ENCODE measurements around the gene BBS12.

BBS12 gene

DNA sequence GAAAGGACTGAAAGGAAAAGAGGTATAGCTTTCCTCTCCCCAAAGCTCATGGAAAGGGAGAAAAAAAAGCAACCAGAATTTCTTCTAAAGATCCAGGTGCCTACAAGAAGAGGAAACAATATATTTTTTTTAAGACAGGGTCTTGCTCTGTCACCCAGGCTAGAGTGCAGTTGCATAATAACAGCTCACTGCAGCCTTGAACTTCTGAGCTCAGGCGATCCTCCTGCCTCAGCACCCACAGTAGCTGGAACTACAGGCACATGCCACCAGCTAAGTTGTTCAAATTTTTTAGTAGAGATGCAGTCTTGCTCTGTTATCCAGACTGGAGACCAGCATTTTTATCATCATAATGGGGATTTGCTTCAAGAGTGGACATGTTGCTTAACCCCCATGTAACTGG, 30.5 kb upstream of the BBS12 start:
- no peak overlapping the region for H3K9ac ChIP-seq (ENCODE audit: low read depth, low read length)
- H3K36me3 ChIP-seq (ENCODE audit: control insufficient read depth, insufficient read depth, low read length) = no peaks in the 10 kb centered on the region
- H3K9me3 ChIP-seq (ENCODE audit: control insufficient read depth, insufficient read depth, low read length) = no peaks in the 10 kb centered on the region
- H3K27me3 ChIP-seq (ENCODE audit: control insufficient read depth, insufficient read depth, low read length) = no peaks in the 10 kb centered on the region
- H3K27ac ChIP-seq (ENCODE audit: low read depth, low read length) = no peak overlapping the region
- H3K4me3 ChIP-seq (ENCODE audit: low read depth, low read length) = no peak overlapping the region
- peaks cover 6% of the 10 kb centered on the region; the same call in 1 of the 2 replicates for H3K4me1 ChIP-seq (ENCODE audit: control insufficient read depth, insufficient read depth, low read length)

DNA sequence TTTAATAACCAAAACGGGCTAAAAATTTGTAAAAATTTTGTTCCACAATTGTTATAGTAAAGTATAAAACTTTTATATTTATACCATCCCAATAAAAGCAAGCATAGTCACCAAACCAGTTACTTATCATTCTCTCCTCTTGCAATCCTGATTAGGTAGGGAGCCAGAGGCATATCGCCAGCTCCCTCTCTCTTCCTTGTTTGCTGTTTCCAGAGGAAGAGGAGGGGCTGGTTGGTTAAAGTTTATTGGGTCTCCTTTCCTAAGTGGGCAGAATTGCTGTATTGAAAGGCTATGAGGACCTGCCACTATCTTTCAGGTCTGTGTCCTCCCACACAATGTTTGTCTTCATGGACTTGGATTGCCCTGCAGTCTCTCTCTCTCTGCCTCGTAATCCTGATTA, 29.6 kb upstream of the BBS12 start:
- Histone ChIP-seq H3K27me3 (ENCODE audit: control insufficient read depth, insufficient read depth, low read length) (no peaks in the 10 kb centered on the region), H3K36me3 (ENCODE audit: control insufficient read depth, insufficient read depth, low read length) (no peaks in the 10 kb centered on the region), H3K9me3 (ENCODE audit: control insufficient read depth, insufficient read depth, low read length) (no peaks in the 10 kb centered on the region), H3K9ac (ENCODE audit: low read depth, low read length) (no peak overlapping the region), H3K4me1 (ENCODE audit: control insufficient read depth, insufficient read depth, low read length) (no peaks in the 10 kb centered on the region), H3K27ac (ENCODE audit: low read depth, low read length) (no peak overlapping the region), H3K4me3 (ENCODE audit: low read depth, low read length) (no peak overlapping the region)

DNA sequence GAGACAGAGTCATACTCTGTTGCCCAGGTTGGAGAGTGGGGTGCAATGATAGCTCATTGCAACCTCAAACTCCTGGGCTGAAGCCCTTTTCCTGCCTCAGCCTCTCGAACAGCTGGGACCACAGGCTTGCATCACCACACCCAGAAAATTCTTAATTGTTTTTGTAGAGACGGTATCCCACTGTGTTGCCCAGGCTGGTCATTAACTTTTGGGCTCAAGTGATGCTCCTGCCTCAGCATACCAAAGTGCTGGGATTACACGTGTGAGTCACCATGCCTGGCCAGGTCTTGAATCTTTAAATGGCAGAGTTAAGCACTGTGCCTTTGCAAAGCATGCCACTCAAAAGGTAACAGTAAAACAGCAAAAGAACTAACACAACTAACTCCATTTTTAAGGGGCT, 28.6 kb upstream of the BBS12 start:
- H3K36me3 ChIP-seq (ENCODE audit: control insufficient read depth, insufficient read depth, low read length) = no peaks in the 10 kb centered on the region
- no peak overlapping the region for H3K4me3 ChIP-seq (ENCODE audit: low read depth, low read length)
- no peaks in the 10 kb centered on the region for H3K9me3 ChIP-seq (ENCODE audit: control insufficient read depth, insufficient read depth, low read length)
- H3K4me1 ChIP-seq (ENCODE audit: control insufficient read depth, insufficient read depth, low read length) = no peaks in the 10 kb centered on the region
- H3K27me3 ChIP-seq (ENCODE audit: control insufficient read depth, insufficient read depth, low read length) = no peaks in the 10 kb centered on the region
- H3K9ac ChIP-seq (ENCODE audit: low read depth, low read length) = no peak overlapping the region
- no peak overlapping the region for H3K27ac ChIP-seq (ENCODE audit: low read depth, low read length)

DNA sequence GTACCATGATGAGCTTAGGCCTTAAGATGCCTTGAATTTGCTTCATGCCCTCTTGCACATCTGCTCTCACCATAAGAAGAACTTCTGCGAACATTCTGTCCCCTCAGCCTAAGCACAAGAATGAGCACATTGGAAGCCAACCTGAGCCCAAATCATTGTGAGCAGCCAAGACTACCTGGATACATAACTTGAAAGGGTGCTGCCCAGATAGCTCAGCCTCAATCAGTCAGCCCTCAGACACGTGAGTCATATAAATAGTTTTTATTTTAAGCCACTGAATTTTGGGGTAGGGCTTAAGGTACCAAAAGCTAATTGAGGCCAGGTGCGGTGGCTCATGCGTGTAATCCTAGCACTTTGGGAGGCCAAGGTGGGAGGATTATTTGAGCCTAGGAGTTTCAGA, 27.5 kb upstream of the BBS12 start:
- Histone ChIP-seq H3K9me3 (ENCODE audit: control insufficient read depth, insufficient read depth, low read length) (no peaks in the 10 kb centered on the region), H3K9ac (ENCODE audit: low read depth, low read length) (no peak overlapping the region), H3K4me3 (ENCODE audit: low read depth, low read length) (no peak overlapping the region), H3K36me3 (ENCODE audit: control insufficient read depth, insufficient read depth, low read length) (no peaks in the 10 kb centered on the region), H3K27me3 (ENCODE audit: control insufficient read depth, insufficient read depth, low read length) (no peaks in the 10 kb centered on the region), H3K27ac (ENCODE audit: low read depth, low read length) (no peak overlapping the region), H3K4me1 (ENCODE audit: control insufficient read depth, insufficient read depth, low read length) (peaks cover 2% of the 10 kb centered on the region; the same call in 1 of the 2 replicates)

DNA sequence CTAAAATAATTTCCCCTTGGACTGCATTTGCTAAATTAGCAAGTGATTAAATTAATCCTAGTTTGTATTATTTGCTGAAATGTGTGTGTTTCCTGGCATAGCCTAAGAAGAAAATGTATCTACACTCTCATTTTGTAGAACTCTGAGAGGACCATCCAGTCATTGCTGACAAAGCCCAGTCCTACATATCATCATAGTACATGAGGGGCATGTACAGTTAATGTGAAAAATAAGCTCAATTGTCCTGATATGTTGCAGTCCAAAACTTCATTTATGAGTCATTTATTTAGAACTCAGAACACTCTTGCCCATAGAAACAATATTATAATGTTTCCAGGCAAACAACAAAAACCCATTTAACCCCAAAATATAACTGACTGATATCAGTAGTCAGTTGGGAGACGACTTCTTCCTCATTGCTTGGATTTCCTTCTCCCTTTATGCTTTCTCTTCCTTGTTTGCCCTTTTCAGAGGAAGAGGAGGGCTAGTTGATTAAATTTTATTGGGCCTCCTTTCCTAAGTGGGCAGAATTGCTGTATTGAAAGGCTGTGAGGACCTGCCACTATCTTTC, 26.9 kb upstream of the BBS12 start:
- no peak overlapping the region for H3K9ac ChIP-seq (ENCODE audit: low read depth, low read length)
- H3K27ac ChIP-seq (ENCODE audit: low read depth, low read length) = no peak overlapping the region
- peaks cover 8% of the 10 kb centered on the region; the same call in 1 of the 2 replicates for H3K4me1 ChIP-seq (ENCODE audit: control insufficient read depth, insufficient read depth, low read length)
- no peak overlapping the region for H3K4me3 ChIP-seq (ENCODE audit: low read depth, low read length)
- H3K27me3 ChIP-seq (ENCODE audit: control insufficient read depth, insufficient read depth, low read length) = no peaks in the 10 kb centered on the region
- no peaks in the 10 kb centered on the region for H3K36me3 ChIP-seq (ENCODE audit: control insufficient read depth, insufficient read depth, low read length)
- H3K9me3 ChIP-seq (ENCODE audit: control insufficient read depth, insufficient read depth, low read length) = no peaks in the 10 kb centered on the region

DNA sequence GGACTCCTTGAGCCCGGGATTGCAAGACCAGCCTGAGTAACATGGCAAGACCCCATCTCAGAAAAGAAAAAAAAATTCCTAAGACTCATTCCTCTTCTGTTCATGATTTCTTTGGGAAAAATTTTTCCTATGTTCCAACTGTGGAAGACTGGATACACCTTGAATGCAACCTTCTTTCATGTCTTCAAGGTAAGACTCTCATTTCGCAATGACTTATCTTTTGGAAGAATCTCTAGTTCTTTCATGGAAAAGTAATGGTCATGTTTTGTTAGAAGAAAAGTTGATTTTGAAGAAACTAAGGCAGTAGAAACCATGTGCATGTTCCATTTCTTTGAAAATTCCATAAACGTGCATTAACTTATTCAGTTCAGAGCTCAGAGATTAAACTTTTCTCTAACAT, 26.0 kb upstream of the BBS12 start:
- Histone ChIP-seq H3K9me3 (ENCODE audit: control insufficient read depth, insufficient read depth, low read length) (no peaks in the 10 kb centered on the region), H3K4me1 (ENCODE audit: control insufficient read depth, insufficient read depth, low read length) (peaks cover 9% of the 10 kb centered on the region; the same call in 1 of the 2 replicates), H3K4me3 (ENCODE audit: low read depth, low read length) (no peak overlapping the region), H3K9ac (ENCODE audit: low read depth, low read length) (no peak overlapping the region), H3K27ac (ENCODE audit: low read depth, low read length) (no peak overlapping the region), H3K27me3 (ENCODE audit: control insufficient read depth, insufficient read depth, low read length) (no peaks in the 10 kb centered on the region), H3K36me3 (ENCODE audit: control insufficient read depth, insufficient read depth, low read length) (no peaks in the 10 kb centered on the region)

DNA sequence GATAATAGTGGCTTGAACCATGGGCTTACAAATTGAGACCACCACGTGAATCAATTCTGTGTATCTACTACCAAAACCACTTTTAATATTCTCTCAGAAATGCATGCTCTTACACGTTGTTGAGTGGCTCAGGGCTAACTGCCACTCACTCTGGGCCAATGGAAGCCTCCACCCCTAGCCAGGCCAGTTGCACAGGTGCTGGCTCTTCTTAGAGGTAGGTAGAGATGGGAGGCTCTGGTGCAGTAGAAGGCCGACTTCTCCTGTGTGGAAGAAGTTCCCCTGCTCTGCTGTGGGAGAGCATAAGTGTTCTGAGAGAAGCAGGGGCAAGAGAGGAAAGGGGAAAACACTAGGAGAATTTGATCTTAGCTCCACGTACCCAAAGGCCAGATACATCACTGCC, 25.0 kb upstream of the BBS12 start:
- peaks cover 9% of the 10 kb centered on the region; the same call in 1 of the 2 replicates for H3K4me1 ChIP-seq (ENCODE audit: control insufficient read depth, insufficient read depth, low read length)
- no peak overlapping the region for H3K9ac ChIP-seq (ENCODE audit: low read depth, low read length)
- no peak overlapping the region for H3K4me3 ChIP-seq (ENCODE audit: low read depth, low read length)
- no peaks in the 10 kb centered on the region for H3K36me3 ChIP-seq (ENCODE audit: control insufficient read depth, insufficient read depth, low read length)
- H3K9me3 ChIP-seq (ENCODE audit: control insufficient read depth, insufficient read depth, low read length) = no peaks in the 10 kb centered on the region
- H3K27ac ChIP-seq (ENCODE audit: low read depth, low read length) = no peak overlapping the region
- no peaks in the 10 kb centered on the region for H3K27me3 ChIP-seq (ENCODE audit: control insufficient read depth, insufficient read depth, low read length)

DNA sequence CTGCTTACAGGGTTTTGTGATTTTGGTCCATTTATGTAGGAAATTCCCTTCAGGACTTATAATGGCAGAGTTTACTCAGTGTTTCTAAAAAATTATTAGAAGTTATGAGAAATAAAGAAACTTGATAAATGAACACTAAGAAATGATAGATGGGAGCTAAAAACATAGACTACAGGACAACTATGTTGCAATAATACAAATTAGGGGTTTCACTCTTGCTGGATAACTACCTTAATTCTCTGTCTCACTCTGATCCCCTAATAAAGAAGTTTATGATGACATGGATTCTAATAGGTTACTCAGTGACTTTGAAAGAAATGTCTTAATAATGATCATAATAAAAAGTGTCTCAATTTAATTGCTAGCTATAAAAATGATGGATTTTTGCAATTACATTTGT, 23.3 kb upstream of the BBS12 start:
- H3K36me3 ChIP-seq (ENCODE audit: control insufficient read depth, insufficient read depth, low read length) = no peaks in the 10 kb centered on the region
- no peaks in the 10 kb centered on the region for H3K9me3 ChIP-seq (ENCODE audit: control insufficient read depth, insufficient read depth, low read length)
- H3K4me3 ChIP-seq (ENCODE audit: low read depth, low read length) = no peak overlapping the region
- no peak overlapping the region for H3K27ac ChIP-seq (ENCODE audit: low read depth, low read length)
- no peak overlapping the region for H3K9ac ChIP-seq (ENCODE audit: low read depth, low read length)
- peaks cover 9% of the 10 kb centered on the region; the same call in 1 of the 2 replicates for H3K4me1 ChIP-seq (ENCODE audit: control insufficient read depth, insufficient read depth, low read length)
- H3K27me3 ChIP-seq (ENCODE audit: control insufficient read depth, insufficient read depth, low read length) = no peaks in the 10 kb centered on the region

DNA sequence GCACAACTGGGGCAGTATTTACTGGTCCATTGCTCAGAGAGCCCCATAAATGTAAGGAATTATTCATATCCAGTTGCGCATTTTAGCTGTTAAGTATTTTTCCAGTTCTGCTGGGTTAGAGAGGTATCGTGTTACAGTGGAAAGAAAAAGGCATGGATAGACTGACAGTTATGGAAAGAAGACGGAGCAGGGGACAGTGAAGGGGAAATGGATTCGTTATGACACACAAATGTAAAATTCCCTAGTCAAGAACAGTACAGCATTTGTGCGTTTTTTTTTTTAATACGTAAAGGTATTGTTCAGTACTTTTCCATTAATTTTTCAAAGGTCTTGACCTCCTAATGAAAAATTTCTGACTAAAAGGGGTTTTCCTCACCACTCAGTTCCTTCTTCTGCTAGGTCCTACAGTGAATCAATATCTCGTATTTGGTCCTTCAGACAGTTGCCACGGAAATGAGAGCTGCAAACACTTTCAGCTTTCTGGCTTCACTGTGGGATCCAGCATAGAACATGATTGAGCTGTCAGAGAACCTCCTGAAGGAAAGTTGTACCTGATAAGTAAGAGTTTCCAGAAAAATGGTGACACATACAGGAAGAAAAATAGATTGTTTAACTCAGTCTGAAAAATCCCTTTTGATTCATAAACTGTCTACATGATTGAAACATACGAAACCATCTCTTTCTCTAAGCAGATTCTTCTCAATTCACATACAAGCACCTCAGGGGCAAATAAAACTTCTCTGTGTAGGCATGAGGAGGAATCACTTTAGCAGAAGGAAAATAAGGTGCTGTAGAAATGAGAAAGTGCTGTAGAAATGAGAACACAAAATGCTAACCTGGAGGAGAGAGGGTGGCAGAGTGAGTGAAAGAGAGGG, 21.8 kb upstream of the BBS12 start:
- Histone ChIP-seq H3K4me3 (ENCODE audit: low read depth, low read length) (no peak overlapping the region), H3K27ac (ENCODE audit: low read depth, low read length) (no peak overlapping the region), H3K9me3 (ENCODE audit: control insufficient read depth, insufficient read depth, low read length) (no peaks in the 10 kb centered on the region), H3K36me3 (ENCODE audit: control insufficient read depth, insufficient read depth, low read length) (no peaks in the 10 kb centered on the region), H3K9ac (ENCODE audit: low read depth, low read length) (no peak overlapping the region), H3K4me1 (ENCODE audit: control insufficient read depth, insufficient read depth, low read length) (peaks cover 9% of the 10 kb centered on the region; the same call in 1 of the 2 replicates), H3K27me3 (ENCODE audit: control insufficient read depth, insufficient read depth, low read length) (no peaks in the 10 kb centered on the region)

DNA sequence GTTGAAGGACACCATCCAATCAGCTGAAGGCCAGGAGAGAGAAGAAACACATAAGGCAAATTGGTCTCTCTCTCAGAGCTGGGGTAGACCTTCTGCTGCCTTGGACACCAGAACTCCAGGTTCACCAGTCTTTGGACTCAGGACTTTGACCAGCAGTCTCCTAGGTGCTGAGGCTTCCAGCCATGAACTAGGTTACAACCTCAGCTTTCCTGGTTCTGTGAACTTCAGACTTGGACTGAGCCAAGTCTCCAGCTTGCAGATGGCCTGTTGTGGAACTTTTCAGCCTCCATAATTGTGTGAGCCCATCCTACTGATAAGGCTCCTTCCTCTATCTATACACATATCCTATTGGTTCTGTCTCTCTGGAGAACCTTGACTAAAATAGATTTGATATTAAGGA, 20.6 kb upstream of the BBS12 start:
- Histone ChIP-seq H3K36me3 (ENCODE audit: control insufficient read depth, insufficient read depth, low read length) (no peaks in the 10 kb centered on the region), H3K27me3 (ENCODE audit: control insufficient read depth, insufficient read depth, low read length) (no peaks in the 10 kb centered on the region), H3K4me3 (ENCODE audit: low read depth, low read length) (no peak overlapping the region), H3K27ac (ENCODE audit: low read depth, low read length) (no peak overlapping the region), H3K9me3 (ENCODE audit: control insufficient read depth, insufficient read depth, low read length) (no peaks in the 10 kb centered on the region), H3K4me1 (ENCODE audit: control insufficient read depth, insufficient read depth, low read length) (peaks cover 9% of the 10 kb centered on the region; the same call in 1 of the 2 replicates), H3K9ac (ENCODE audit: low read depth, low read length) (no peak overlapping the region)

DNA sequence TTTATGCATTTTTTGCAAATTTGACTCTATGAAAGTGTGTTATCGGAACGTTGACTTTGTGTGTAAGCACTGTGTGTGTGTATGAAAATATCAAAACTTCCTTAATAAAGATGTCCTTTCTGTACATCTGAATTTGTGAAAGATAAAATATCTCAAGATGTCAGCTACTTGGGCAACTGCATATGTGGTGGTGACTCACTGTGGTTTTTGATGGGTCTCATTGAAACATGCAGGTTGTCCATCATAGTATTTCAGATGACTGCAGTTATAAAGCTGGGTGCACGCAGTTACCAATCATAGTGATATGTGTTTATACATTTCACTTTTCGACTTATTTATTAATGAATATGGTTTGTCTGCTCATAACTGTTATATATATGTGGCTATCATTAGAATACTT, 19.7 kb upstream of the BBS12 start:
- H3K27ac ChIP-seq (ENCODE audit: low read depth, low read length) = no peak overlapping the region
- H3K4me3 ChIP-seq (ENCODE audit: low read depth, low read length) = no peak overlapping the region
- H3K36me3 ChIP-seq (ENCODE audit: control insufficient read depth, insufficient read depth, low read length) = no peaks in the 10 kb centered on the region
- no peaks in the 10 kb centered on the region for H3K9me3 ChIP-seq (ENCODE audit: control insufficient read depth, insufficient read depth, low read length)
- no peaks in the 10 kb centered on the region for H3K27me3 ChIP-seq (ENCODE audit: control insufficient read depth, insufficient read depth, low read length)
- H3K4me1 ChIP-seq (ENCODE audit: control insufficient read depth, insufficient read depth, low read length) = peaks cover 9% of the 10 kb centered on the region; the same call in 1 of the 2 replicates
- no peak overlapping the region for H3K9ac ChIP-seq (ENCODE audit: low read depth, low read length)

Data from HUES48 (cell line).